ENCODE results near the gene AQP6.

DNA sequence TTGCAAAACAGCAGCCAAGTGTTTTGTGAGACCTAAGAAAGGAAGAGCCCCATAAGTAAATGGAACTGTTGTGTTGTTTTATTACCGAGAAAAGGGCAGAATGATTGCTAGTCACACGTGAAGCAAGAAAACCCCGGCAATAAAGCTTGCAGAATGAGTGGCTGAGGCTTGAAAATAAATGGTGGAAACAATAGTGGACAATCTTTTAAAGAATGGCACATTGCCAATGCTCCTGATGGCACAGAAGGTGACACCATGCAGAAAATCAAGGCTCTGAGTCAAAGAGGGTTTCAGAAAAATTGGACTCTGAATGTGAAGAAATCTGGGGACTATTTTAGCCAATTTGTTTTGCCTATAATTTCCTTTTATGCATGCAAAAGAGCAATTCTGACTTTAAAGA, 26.2 kb upstream of the AQP6 start:
- no peak for TF ChIP-seq RAD21 (IDR thresholded peaks at IDR 0.05; ENCODE audit: low read length)
- TF ChIP-seq CTCF (IDR thresholded peaks at IDR 0.05): no peak
- TF ChIP-seq TEAD4 (IDR thresholded peaks at IDR 0.05; ENCODE audit: borderline replicate concordance, insufficient read depth): no peak
- TF ChIP-seq NFIC (IDR thresholded peaks at IDR 0.05; ENCODE audit: borderline replicate concordance): no peak
- TF ChIP-seq POLR2AphosphoS5 (IDR thresholded peaks at IDR 0.05; ENCODE audit: low read depth, low read length): no peak
- TF ChIP-seq USF2 (IDR thresholded peaks at IDR 0.05; ENCODE audit: borderline replicate concordance, low read depth, low read length): no peak
- TF ChIP-seq EP300 (IDR thresholded peaks at IDR 0.05; ENCODE audit: borderline replicate concordance in 1 of 2, low read depth in 1 of 2, low read length in 1 of 2): no peak
- TF ChIP-seq EZH2phosphoT487 (IDR thresholded peaks at IDR 0.05; ENCODE audit: borderline replicate concordance, low read depth): no peak
- no peak for TF ChIP-seq CHD2 (IDR thresholded peaks at IDR 0.05; ENCODE audit: low read length, partially characterized antibody)

Data from SK-N-SH (cell line).